Measurements from ENCODE around the gene DRAP1. TPM values are rescaled to one million over a fixed set of nuclear protein-coding genes. Genes with fewer than 3 reads are reported as not detected.
A peak's percentile ranks its signal among the peaks of the same experiment; 100 is the strongest.

DRAP1 gene
- total and polyA plus RNA-seq, 9 of the 15 experiments (the other 6 are each of a cell fraction or from before 2014, with no cell fraction given): 9.6 to 200 (median 92.9) TPM

DNA sequence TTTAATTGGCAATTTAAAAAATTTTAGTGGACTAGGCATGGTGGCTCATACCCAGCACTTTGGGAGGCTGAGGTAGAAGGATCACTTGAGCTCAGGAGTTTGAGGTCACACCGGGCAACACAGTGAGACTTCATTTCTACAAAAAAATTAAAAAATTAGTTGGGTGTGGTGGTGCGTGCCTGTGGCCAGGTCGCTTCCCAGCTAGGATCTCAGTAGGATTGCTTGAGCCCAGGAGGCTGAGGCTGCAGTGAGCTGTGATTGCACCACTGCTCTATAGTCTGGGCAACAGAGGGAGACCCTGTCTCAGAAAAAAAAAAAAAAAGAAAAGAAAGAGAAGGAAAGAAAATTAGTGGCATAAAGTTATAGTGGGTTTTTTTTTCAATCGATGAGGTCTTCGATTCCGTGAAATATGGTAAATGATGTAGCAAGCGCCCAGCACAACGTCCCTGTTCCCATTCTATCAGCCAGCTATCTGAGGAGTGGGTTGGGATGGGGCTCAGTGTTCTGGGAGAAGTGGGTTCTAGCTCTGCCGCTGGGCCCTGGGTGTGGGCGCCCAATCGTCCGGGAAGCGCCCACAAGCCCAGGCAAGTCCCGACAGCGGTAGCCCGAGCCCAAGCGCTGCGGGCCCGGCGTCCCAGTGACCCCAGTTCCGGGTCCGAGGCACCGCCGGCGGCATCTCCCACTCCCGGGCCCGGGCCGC is 20.4 kb upstream of the DRAP1 start:
- ChIA-PET CTCF (ENCODE audit: low intra/inter-chr PET ratio) (interaction anchor here (0.6 kb wide), 2 partner anchors 11 to 124 kb away, joined by 3 to 5 read pairs; partner anchors contain the start of gene FIBP), POLR2A (interaction anchor here (0.5 to 8.0 kb wide), 25 partner anchors 8 to 557 kb away, joined by 3 to 136 read pairs (median 4); partner anchors contain the start of genes C11orf68, CCDC85B, CFL1 and FIBP)
- H3K36me3 ChIP-seq (ENCODE audit: control insufficient read depth, insufficient read depth, low read length): peaks cover 52% of the 10 kb centered on the region
- H2AFZ ChIP-seq (ENCODE audit: low read depth, low read length): peak overlapping the region; percentile 58; the same call in 1 of the 2 replicates
- 1% methylated on average over 28 of the region's 28 CpGs for WGBS (ENCODE audit: insufficient coverage, low coverage, missing lambda C conversion rate)
- intact Hi-C loops (cut with micrococcal nuclease) (no loop called here), in situ Hi-C loops (cut with MboI) (no loop called here)
- H3K9me1 ChIP-seq (ENCODE audit: control insufficient read depth, insufficient read depth, low read length): no peaks in the 10 kb centered on the region
- no peaks in the 10 kb centered on the region for H3K9me3 ChIP-seq (replicated peaks; ENCODE audit: control insufficient read depth, insufficient read depth, low read depth, low read length)
- H3K79me2 ChIP-seq (ENCODE audit: control insufficient read depth, insufficient read depth, low read length): peaks cover 60% of the 10 kb centered on the region
- H3K27me3 ChIP-seq (ENCODE audit: control insufficient read depth in 2 of 2, insufficient read depth in 2 of 2, low read length in 2 of 2): no peaks in the 10 kb centered on the region
- H4K20me1 ChIP-seq (replicated peaks; ENCODE audit: control insufficient read depth, insufficient read depth, low read length): peaks cover 21% of the 10 kb centered on the region
- H3K4me1 ChIP-seq (replicated peaks in 1 of 2; ENCODE audit: control insufficient read depth in 2 of 2, insufficient read depth in 2 of 2, low read length in 2 of 2): peaks cover 46 to 74% of the 10 kb centered on the region in 2 experiments
- peak overlapping the region; percentile 99 for H3K4me2 ChIP-seq (ENCODE audit: insufficient read depth, low read length)
- peak overlapping the region; percentile 89 for H3K4me3 ChIP-seq
- DNase-seq (ENCODE audit: extremely low read depth in 1 of 4, low spot score in 3 of 4): no peak
- peak overlapping the region; percentile 100 for H3K27ac ChIP-seq (ENCODE audit: extremely low read depth, low read depth, low read length)
- peak overlapping the region; percentile 100 for H3K9ac ChIP-seq (ENCODE audit: insufficient read depth in 1 of 2, low read depth in 2 of 2, low read length in 2 of 2)
- no TSS peak for BruUV-seq (replicated peaks)
- no peak for FAIRE-seq
- no peak for ATAC-seq
- TF ChIP-seq, protein P1, sequence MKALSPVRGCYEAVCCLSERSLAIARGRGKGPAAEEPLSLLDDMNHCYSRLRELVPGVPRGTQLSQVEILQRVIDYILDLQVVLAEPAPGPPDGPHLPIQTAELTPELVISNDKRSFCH (CRISPR knock-in tag; IDR thresholded peaks at IDR 0.05): no peak
- TF ChIP-seq, protein P1 (tag; IDR thresholded peaks at IDR 0.05): no peak
- TF ChIP-seq CHD1 (IDR thresholded peaks at IDR 0.05; ENCODE audit: low read length) (peak; percentile 80), SIX5 (IDR thresholded peaks at IDR 0.05; ENCODE audit: borderline replicate concordance in 1 of 2, insufficient read depth in 1 of 2, low read depth in 1 of 2, low read length in 2 of 2) (no peak), EGR1 (conservative IDR thresholded peaks at IDR 0.05) (0 out of 2 replicates have a peak, but pooled peaks have one; percentile 26), ZNF561 (CRISPR knock-in tag; conservative IDR thresholded peaks at IDR 0.05) (no peak), HDGF (IDR thresholded peaks at IDR 0.05) (no peak), ZZZ3 (IDR thresholded peaks at IDR 0.05) (no peak), SRSF9 (IDR thresholded peaks at IDR 0.05; ENCODE audit: borderline replicate concordance, low read depth, low read length) (no peak), DACH1 (IDR thresholded peaks at IDR 0.05; ENCODE audit: partially characterized antibody) (no peak), ZNF274 (IDR thresholded peaks at IDR 0.05; ENCODE audit: borderline replicate concordance, low read depth, low read length) (no peak), ZNF316 (IDR thresholded peaks at IDR 0.05) (no peak), PHF8 (IDR thresholded peaks at IDR 0.05; ENCODE audit: borderline replicate concordance, low read length) (peak; percentile 50; the same call in 1 of the 2 replicates), NCOA2 (IDR thresholded peaks at IDR 0.05; ENCODE audit: partially characterized antibody in 2 of 2) (no peak)
- TF ChIP-seq, protein P2, sequence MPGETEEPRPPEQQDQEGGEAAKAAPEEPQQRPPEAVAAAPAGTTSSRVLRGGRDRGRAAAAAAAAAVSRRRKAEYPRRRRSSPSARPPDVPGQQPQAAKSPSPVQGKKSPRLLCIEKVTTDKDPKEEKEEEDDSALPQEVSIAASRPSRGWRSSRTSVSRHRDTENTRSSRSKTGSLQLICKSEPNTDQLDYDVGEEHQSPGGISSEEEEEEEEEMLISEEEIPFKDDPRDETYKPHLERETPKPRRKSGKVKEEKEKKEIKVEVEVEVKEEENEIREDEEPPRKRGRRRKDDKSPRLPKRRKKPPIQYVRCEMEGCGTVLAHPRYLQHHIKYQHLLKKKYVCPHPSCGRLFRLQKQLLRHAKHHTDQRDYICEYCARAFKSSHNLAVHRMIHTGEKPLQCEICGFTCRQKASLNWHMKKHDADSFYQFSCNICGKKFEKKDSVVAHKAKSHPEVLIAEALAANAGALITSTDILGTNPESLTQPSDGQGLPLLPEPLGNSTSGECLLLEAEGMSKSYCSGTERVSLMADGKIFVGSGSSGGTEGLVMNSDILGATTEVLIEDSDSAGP (CRISPR knock-in tag; IDR thresholded peaks at IDR 0.05): 0 out of 2 replicates have a peak, but pooled peaks have one; percentile 7
- TF ChIP-seq, protein P3, sequence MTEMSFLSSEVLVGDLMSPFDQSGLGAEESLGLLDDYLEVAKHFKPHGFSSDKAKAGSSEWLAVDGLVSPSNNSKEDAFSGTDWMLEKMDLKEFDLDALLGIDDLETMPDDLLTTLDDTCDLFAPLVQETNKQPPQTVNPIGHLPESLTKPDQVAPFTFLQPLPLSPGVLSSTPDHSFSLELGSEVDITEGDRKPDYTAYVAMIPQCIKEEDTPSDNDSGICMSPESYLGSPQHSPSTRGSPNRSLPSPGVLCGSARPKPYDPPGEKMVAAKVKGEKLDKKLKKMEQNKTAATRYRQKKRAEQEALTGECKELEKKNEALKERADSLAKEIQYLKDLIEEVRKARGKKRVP (CRISPR knock-in tag; IDR thresholded peaks at IDR 0.05): no peak
- TF ChIP-seq, protein P4, sequence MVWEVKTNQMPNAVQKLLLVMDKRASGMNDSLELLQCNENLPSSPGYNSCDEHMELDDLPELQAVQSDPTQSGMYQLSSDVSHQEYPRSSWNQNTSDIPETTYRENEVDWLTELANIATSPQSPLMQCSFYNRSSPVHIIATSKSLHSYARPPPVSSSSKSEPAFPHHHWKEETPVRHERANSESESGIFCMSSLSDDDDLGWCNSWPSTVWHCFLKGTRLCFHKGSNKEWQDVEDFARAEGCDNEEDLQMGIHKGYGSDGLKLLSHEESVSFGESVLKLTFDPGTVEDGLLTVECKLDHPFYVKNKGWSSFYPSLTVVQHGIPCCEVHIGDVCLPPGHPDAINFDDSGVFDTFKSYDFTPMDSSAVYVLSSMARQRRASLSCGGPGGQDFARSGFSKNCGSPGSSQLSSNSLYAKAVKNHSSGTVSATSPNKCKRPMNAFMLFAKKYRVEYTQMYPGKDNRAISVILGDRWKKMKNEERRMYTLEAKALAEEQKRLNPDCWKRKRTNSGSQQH (CRISPR knock-in tag; IDR thresholded peaks at IDR 0.05): no peak
